Measurements from ENCODE around the gene SELENON. TPM values are rescaled to one million over a fixed set of nuclear protein-coding genes. Genes with fewer than 3 reads are reported as not detected.

Gene SELENON
- total and polyA plus RNA-seq, 7 donors: 25.3 to 104 (median 39.3) TPM

- H3K27ac ChIP-seq: no peak overlapping the region
- no peaks in the 10 kb centered on the region for H3K27me3 ChIP-seq (ENCODE audit: insufficient read depth in 3 of 3, low read length in 2 of 3)
- peaks cover 24% of the 10 kb centered on the region for H3K4me1 ChIP-seq
- ATAC-seq (no peak), DNase-seq (no peak)
- intact Hi-C loops (cut with DNase I): no loop called here
- H3K4me3 ChIP-seq: no peak overlapping the region
- TF ChIP-seq CTCF (IDR thresholded peaks at IDR 0.05): no peak
- WGBS, 3 donors: 84 to 94% (median 89%) methylated on average over 3 of the region's 3 CpGs
- H3K9me3 ChIP-seq: no peaks in the 10 kb centered on the region
- peaks cover 0 to 7% of the 10 kb centered on the region in 2 donors for H3K36me3 ChIP-seq (ENCODE audit: insufficient read depth in 1 of 2, low read depth in 1 of 2)
Observed at GRCh38 chr1:25781130-25781433, 18.9 kb upstream of the SELENON start.

GRCh38 chr1:25782608-25783201, 17.3 kb upstream of the SELENON start:
- no peak overlapping the region for H3K4me3 ChIP-seq
- ATAC-seq (no peak), DNase-seq (no peak)
- H3K4me1 ChIP-seq: peaks cover 40% of the 10 kb centered on the region
- intact Hi-C loops (cut with DNase I): no loop called here
- H3K9me3 ChIP-seq: no peaks in the 10 kb centered on the region
- WGBS, 3 donors: 66 to 78% (median 67%) methylated on average over 18 of the region's 18 CpGs
- H3K36me3 ChIP-seq (ENCODE audit: insufficient read depth in 1 of 2, low read depth in 1 of 2): peaks cover 0 to 7% of the 10 kb centered on the region in 2 donors
- H3K27ac ChIP-seq: no peak overlapping the region
- no peaks in the 10 kb centered on the region for H3K27me3 ChIP-seq (ENCODE audit: insufficient read depth in 3 of 3, low read length in 2 of 3)
- no peak for TF ChIP-seq CTCF (IDR thresholded peaks at IDR 0.05)

GRCh38 chr1:25784575-25785051, 15.4 kb upstream of the SELENON start:
- Histone ChIP-seq H3K36me3 (ENCODE audit: insufficient read depth in 1 of 2, low read depth in 1 of 2) (peaks cover 0 to 7% of the 10 kb centered on the region in 2 donors), H3K4me3 (no peak overlapping the region), H3K27me3 (ENCODE audit: insufficient read depth in 3 of 3, low read length in 2 of 3) (no peaks in the 10 kb centered on the region), H3K9me3 (no peaks in the 10 kb centered on the region), H3K4me1 (peaks cover 45% of the 10 kb centered on the region), H3K27ac (peak overlapping the region; percentile 71)
- intact Hi-C loops (cut with DNase I): no loop called here
- no peak for TF ChIP-seq CTCF (IDR thresholded peaks at IDR 0.05)
- peak; percentile 81 to 89 (median 84) for ATAC-seq
- DNase-seq: peak; percentile 68 to 84
- WGBS, 3 donors: 28 to 47% (median 29%) methylated on average over 9 of the region's 9 CpGs

GRCh38 chr1:25785333-25786067, 14.5 kb upstream of the SELENON start:
- Histone ChIP-seq H3K27ac (peak overlapping the region; percentile 71), H3K36me3 (ENCODE audit: insufficient read depth in 1 of 2, low read depth in 1 of 2) (peaks cover 0 to 7% of the 10 kb centered on the region in 2 donors), H3K27me3 (ENCODE audit: insufficient read depth in 3 of 3, low read length in 2 of 3) (no peaks in the 10 kb centered on the region), H3K9me3 (no peaks in the 10 kb centered on the region), H3K4me1 (peaks cover 45% of the 10 kb centered on the region), H3K4me3 (no peak overlapping the region)
- DNase-seq: no peak
- intact Hi-C loops (cut with DNase I): no loop called here
- WGBS, 3 donors: 73 to 84% (median 78%) methylated on average over 10 of the region's 10 CpGs
- peak in 1 of 4 donors; percentile 2 for ATAC-seq
- no peak for TF ChIP-seq CTCF (IDR thresholded peaks at IDR 0.05)
